Measurements from ENCODE around the gene CD28. TPM values are rescaled to one million over a fixed set of nuclear protein-coding genes. Genes with fewer than 3 reads are reported as not detected.
A peak's percentile ranks its signal among the peaks of the same experiment; 100 is the strongest.

CD28 gene
- total RNA-seq, 3 donors from 2014 or later (not counting 1 experiment from before 2014, with no cell fraction given) = 0.54 to 3.5 (median 3.3) TPM

DNA sequence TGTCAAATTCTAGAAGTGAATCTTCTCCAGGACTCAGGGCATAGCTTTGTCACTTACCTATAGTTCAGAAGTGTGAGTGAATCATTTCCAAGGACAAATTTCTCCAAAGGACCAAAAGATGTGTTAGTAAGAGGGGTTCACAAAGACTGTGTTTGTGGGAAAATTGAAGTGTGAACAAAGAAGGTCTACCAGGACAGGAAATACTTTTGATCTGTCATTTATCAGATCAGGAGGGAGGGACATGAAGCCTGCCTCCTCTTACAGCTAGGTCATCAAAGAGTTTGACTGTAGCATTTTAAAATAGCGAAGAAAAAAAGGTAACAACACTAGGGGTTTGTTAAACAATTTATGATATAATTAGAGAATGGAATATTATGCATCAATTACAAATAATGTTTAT, 2.0 kb upstream of the CD28 start:
- intact Hi-C loops (cut with micrococcal nuclease) = no loop called here
- no peaks in the 10 kb centered on the region for H3K9me3 ChIP-seq (ENCODE audit: control insufficient read depth, insufficient read depth, low read length)
- no CpG with 5 or more reads among the region's 1 CpG for WGBS (ENCODE audit: insufficient coverage)

DNA sequence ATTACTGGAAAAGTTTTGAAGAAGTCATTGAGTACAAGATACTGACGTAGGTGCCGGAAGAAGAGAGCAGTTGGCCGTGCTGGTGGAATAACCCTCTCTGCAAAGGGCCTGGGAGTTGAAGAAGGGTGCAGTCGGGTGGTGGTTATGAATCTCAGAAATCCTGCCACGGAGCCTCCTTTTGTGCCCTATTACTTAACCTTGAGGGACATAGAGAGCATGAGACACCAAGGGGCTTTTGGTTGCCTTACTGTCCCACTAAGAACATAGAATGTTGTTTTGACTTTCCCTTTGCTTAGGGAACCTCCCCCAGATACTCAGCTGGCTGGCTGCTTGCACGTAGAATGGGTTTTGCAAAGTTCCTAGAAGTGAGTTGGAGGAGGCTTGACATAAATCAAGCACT, 1.3 kb upstream of the CD28 start:
- 81% methylated on average over 5 of the region's 6 CpGs for WGBS (ENCODE audit: insufficient coverage)
- H3K27me3 ChIP-seq (ENCODE audit: control insufficient read depth, insufficient read depth, low read length) = no peaks in the 10 kb centered on the region
- H3K27ac Mint-ChIP-seq = peak overlapping the region; percentile 91 to 93
- TF ChIP-seq, protein P1, sequence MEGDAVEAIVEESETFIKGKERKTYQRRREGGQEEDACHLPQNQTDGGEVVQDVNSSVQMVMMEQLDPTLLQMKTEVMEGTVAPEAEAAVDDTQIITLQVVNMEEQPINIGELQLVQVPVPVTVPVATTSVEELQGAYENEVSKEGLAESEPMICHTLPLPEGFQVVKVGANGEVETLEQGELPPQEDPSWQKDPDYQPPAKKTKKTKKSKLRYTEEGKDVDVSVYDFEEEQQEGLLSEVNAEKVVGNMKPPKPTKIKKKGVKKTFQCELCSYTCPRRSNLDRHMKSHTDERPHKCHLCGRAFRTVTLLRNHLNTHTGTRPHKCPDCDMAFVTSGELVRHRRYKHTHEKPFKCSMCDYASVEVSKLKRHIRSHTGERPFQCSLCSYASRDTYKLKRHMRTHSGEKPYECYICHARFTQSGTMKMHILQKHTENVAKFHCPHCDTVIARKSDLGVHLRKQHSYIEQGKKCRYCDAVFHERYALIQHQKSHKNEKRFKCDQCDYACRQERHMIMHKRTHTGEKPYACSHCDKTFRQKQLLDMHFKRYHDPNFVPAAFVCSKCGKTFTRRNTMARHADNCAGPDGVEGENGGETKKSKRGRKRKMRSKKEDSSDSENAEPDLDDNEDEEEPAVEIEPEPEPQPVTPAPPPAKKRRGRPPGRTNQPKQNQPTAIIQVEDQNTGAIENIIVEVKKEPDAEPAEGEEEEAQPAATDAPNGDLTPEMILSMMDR (IDR thresholded peaks at IDR 0.05) = no peak
- H3K9me3 ChIP-seq (ENCODE audit: control insufficient read depth, insufficient read depth, low read length) = no peaks in the 10 kb centered on the region
- peaks cover 0 to 2% of the 10 kb centered on the region in 2 donors for H3K9me3 Mint-ChIP-seq
- no peaks in the 10 kb centered on the region for H3K36me3 ChIP-seq (ENCODE audit: control insufficient read depth, insufficient read depth, low read length)
- peaks cover 30% of the 10 kb centered on the region in 2 donors for H3K4me1 Mint-ChIP-seq
- H3K4me3 ChIP-seq (ENCODE audit: low read length) = no peak overlapping the region
- H3K4me3 Mint-ChIP-seq = peak overlapping the region; percentile 36
- H3K27ac ChIP-seq (ENCODE audit: low read length) = peak overlapping the region; percentile 34
- H3K36me3 Mint-ChIP-seq = peaks cover 9% of the 10 kb centered on the region
- H3K27me3 Mint-ChIP-seq (ENCODE audit: low read depth in 2 of 2) = peaks cover 0 to 8% of the 10 kb centered on the region in 2 donors
- intact Hi-C loops (cut with micrococcal nuclease) = loop anchor here (5.0 kb wide), 2 partner anchors 77 to 107 kb away; no protein-coding TSS in a partner anchor
- no peak for ATAC-seq
- peaks cover 24% of the 10 kb centered on the region for H3K4me1 ChIP-seq (ENCODE audit: control insufficient read depth, insufficient read depth, low read length)
- peak in 1 of 2 donors; percentile 81 for DNase-seq

More for the DNA sequence above, 2.0 kb upstream of the CD28 start:
- no peak overlapping the region for H3K27ac ChIP-seq (ENCODE audit: low read length)
- peaks cover 24% of the 10 kb centered on the region for H3K4me1 ChIP-seq (ENCODE audit: control insufficient read depth, insufficient read depth, low read length)
- DNase-seq (peak in 1 of 2 donors; percentile 50), ATAC-seq (no peak)
- H3K4me3 ChIP-seq (ENCODE audit: low read length) = no peak overlapping the region
- H3K9me3 Mint-ChIP-seq = peaks cover 0 to 2% of the 10 kb centered on the region in 2 donors
- peaks cover 9% of the 10 kb centered on the region for H3K36me3 Mint-ChIP-seq
- H3K4me3 Mint-ChIP-seq = no peak overlapping the region
- peak overlapping the region; percentile 4 to 91 for H3K27ac Mint-ChIP-seq
- peaks cover 0 to 8% of the 10 kb centered on the region in 2 donors for H3K27me3 Mint-ChIP-seq (ENCODE audit: low read depth in 2 of 2)
- H3K36me3 ChIP-seq (ENCODE audit: control insufficient read depth, insufficient read depth, low read length) = no peaks in the 10 kb centered on the region
- no peaks in the 10 kb centered on the region for H3K27me3 ChIP-seq (ENCODE audit: control insufficient read depth, insufficient read depth, low read length)
- TF ChIP-seq, protein P1 (IDR thresholded peaks at IDR 0.05) = no peak
- peaks cover 30% of the 10 kb centered on the region in 2 donors for H3K4me1 Mint-ChIP-seq

- 95% methylated on average over 4 of the region's 5 CpGs for WGBS (ENCODE audit: insufficient coverage)
- Mint-ChIP-seq H3K4me1 (peaks cover 30% of the 10 kb centered on the region in 2 donors), H3K36me3 (peaks cover 9% of the 10 kb centered on the region), H3K27ac (peak overlapping the region in 1 of 2 donors; percentile 93), H3K27me3 (ENCODE audit: low read depth in 2 of 2) (peaks cover 0 to 8% of the 10 kb centered on the region in 2 donors), H3K9me3 (peaks cover 0 to 2% of the 10 kb centered on the region in 2 donors), H3K4me3 (peak overlapping the region; percentile 5)
- H3K36me3 ChIP-seq (ENCODE audit: control insufficient read depth, insufficient read depth, low read length) = no peaks in the 10 kb centered on the region
- H3K4me1 ChIP-seq (ENCODE audit: control insufficient read depth, insufficient read depth, low read length) = peaks cover 24% of the 10 kb centered on the region
- H3K9me3 ChIP-seq (ENCODE audit: control insufficient read depth, insufficient read depth, low read length) = no peaks in the 10 kb centered on the region
- H3K27ac ChIP-seq (ENCODE audit: low read length) = peak overlapping the region; percentile 58
- TF ChIP-seq, protein P1 (IDR thresholded peaks at IDR 0.05) = no peak
- ATAC-seq (no peak), DNase-seq (peak in 1 of 2 donors; percentile 58)
- no peaks in the 10 kb centered on the region for H3K27me3 ChIP-seq (ENCODE audit: control insufficient read depth, insufficient read depth, low read length)
- H3K4me3 ChIP-seq (ENCODE audit: low read length) = peak overlapping the region; percentile 36
- intact Hi-C loops (cut with micrococcal nuclease) = loop anchor here (5.0 kb wide), 2 partner anchors 75 to 105 kb away; no protein-coding TSS in a partner anchor
Measured at GRCh38 chr2:203707530-203707929, 1.1 kb downstream of the CD28 start.

All from natural killer cell (primary cell).